A549 (cell line): ENCODE measurements around the gene PWP1. TPM values are rescaled to one million over a fixed set of nuclear protein-coding genes. Genes with fewer than 3 reads are reported as not detected.

Experiments
- ATAC-seq, 2 experiments: fragments of 200-7000 bp in 1 of 2; fragments of >200 bp in 1 of 2; cut with Nextera tagmentation in 1 of 2; cut with Tn5 transposase in 1 of 2; 3 replicates each; pipeline versions ENCODE4 v1.8.0 to v1.9.1; 2018 to 2020; ENCODE audit warnings: mild to moderate bottlenecking in 1 of 2, moderate library complexity in 1 of 2
- CTCF ChIA-PET: fragments of 300-600 bp; sonication (Branson Sonifier 250); formaldehyde crosslinking; extraction: SDS; loops from one replicate; lab custom pipeline; 2021; ENCODE audit warnings: antibody characterized with exemption, inconsistent platforms; lab: Yijun Ruan, JAX
- POLR2A ChIA-PET: fragments of 350-600 bp; formaldehyde crosslinking; extraction: SDS; loops from one replicate; lab custom pipeline; 2021; ENCODE audit warnings: antibody characterized with exemption, inconsistent platforms; lab: Yijun Ruan, JAX
- DNase-seq, 2 experiments: peaks; one replicate each; pipeline versions ENCODE4 v3.0.0 to v3.0.0-alpha.2; 2011 to 2016; ENCODE audit warnings: low read depth in 1 of 2, low spot score in 1 of 2
- FAIRE-seq: peaks from 2 replicates; lab custom pipeline; 2011; peaks lifted over from hg19 to GRCh38; lab: Jason Lieb, UNC
- H3K27ac ChIP-seq, 2 experiments: fragments of >200 bp; sonication (Bioruptor Twin); formaldehyde crosslinking; 3 replicates each; pipeline ENCODE4 v1.5.1; 2016 to 2017
- H3K4me1 ChIP-seq: fragments of >200 bp; sonication (Bioruptor Twin); formaldehyde crosslinking; 3 replicates; pipeline ENCODE4 v1.6.1; 2016
- H3K4me2 ChIP-seq: fragments of >200 bp; sonication (Bioruptor Twin); formaldehyde crosslinking; 3 replicates; pipeline ENCODE4 v1.6.1; 2016
- H3K4me3 ChIP-seq: fragments of >200 bp; sonication (Bioruptor Twin); formaldehyde crosslinking; 3 replicates; pipeline ENCODE4 v1.5.1; 2016
- H3K9me3 ChIP-seq: fragments of >200 bp; sonication (Bioruptor Twin); formaldehyde crosslinking; 3 replicates; pipeline ENCODE4 v1.6.1; 2016
- BHLHE40 ChIP-seq: IDR thresholded peaks from 2 replicates; pipeline ENCODE4 v1.6.1; 2012; ENCODE audit warnings: low read depth, low read length, inconsistent platforms
- CBX2 ChIP-seq: fragments of 200-600 bp; sonication (generic); IDR thresholded peaks from 2 replicates; pipeline ENCODE4 v1.6.1; 2016; ENCODE audit warnings: low read depth, mild to moderate bottlenecking, borderline replicate concordance
- CBX8 ChIP-seq: fragments of 200-600 bp; sonication (generic); IDR thresholded peaks from 2 replicates; pipeline ENCODE4 v1.6.1; 2016
- CHD2 ChIP-seq: fragments of 150-350 bp; IDR thresholded peaks from 2 replicates; pipeline ENCODE4 v1.6.1; 2014; ENCODE audit warnings: low read length; ENCODE audit not compliant: partially characterized antibody
- ESRRA ChIP-seq: fragments of 150-350 bp; IDR thresholded peaks from 2 replicates; pipeline ENCODE4 v1.6.1; 2014; ENCODE audit warnings: mild to moderate bottlenecking, low read length, borderline replicate concordance
- HDAC2 ChIP-seq: fragments of 200-600 bp; sonication (generic); IDR thresholded peaks from 2 replicates; pipeline ENCODE4 v1.6.1; 2016
- HOXB13 ChIP-seq: fragments of 250-450 bp; sonication (Bioruptor Pico); IDR thresholded peaks from 2 replicates; pipeline ENCODE4 v1.5.0; 2020; ENCODE audit warnings: low read depth, mild to moderate bottlenecking, moderate library complexity
- HOXB5 ChIP-seq: fragments of 250-450 bp; sonication (Bioruptor Pico); IDR thresholded peaks from 2 replicates; pipeline ENCODE4 v1.5.0; 2020; ENCODE audit warnings: mild to moderate bottlenecking, moderate library complexity
- JUN ChIP-seq, 2 experiments: fragments of >200 bp; sonication (Bioruptor Twin); formaldehyde crosslinking; IDR thresholded peaks; 2 replicates in 1 of 2; 3 replicates in 1 of 2; pipeline ENCODE4 v1.6.1; 2016 to 2017
- KDM1A ChIP-seq: fragments of 200-600 bp; sonication (generic); IDR thresholded peaks from 2 replicates; pipeline ENCODE4 v1.6.1; 2016; ENCODE audit warnings: low read depth, mild to moderate bottlenecking
- KDM5A ChIP-seq: fragments of 200-600 bp; sonication (generic); IDR thresholded peaks from 2 replicates; pipeline ENCODE4 v1.6.1; 2016; ENCODE audit warnings: antibody characterized with exemption, mild to moderate bottlenecking
- PHF8 ChIP-seq: fragments of 200-600 bp; sonication (generic); IDR thresholded peaks from 2 replicates; pipeline ENCODE4 v1.6.1; 2016; ENCODE audit warnings: low read depth, mild to moderate bottlenecking, antibody characterized with exemption, moderate library complexity, borderline replicate concordance
- POLR2AphosphoS2 ChIP-seq: conservative IDR thresholded peaks from 2 replicates; pipeline ENCODE4 v1.6.1; 2012; ENCODE audit warnings: low read length, improper control_type of control experiment, inconsistent platforms
- RFX5 ChIP-seq: fragments of 450-650 bp; IDR thresholded peaks from 2 replicates; pipeline ENCODE4 v1.7.1; 2014; ENCODE audit warnings: antibody characterized with exemption, mild to moderate bottlenecking, moderate library complexity
- SMC3 ChIP-seq: fragments of >200 bp; sonication (Bioruptor Twin); formaldehyde crosslinking; IDR thresholded peaks from 3 replicates; pipeline ENCODE4 v1.6.1; 2018; ENCODE audit warnings: inconsistent platforms
- SREBF2 ChIP-seq: fragments of 450-650 bp; IDR thresholded peaks from 2 replicates; pipeline ENCODE4 v1.6.1; 2014; ENCODE audit warnings: mild to moderate bottlenecking, moderate library complexity
- ZC3H11A ChIP-seq: fragments of 450-650 bp; IDR thresholded peaks from 2 replicates; pipeline ENCODE4 v1.6.1; 2014; ENCODE audit warnings: antibody characterized with exemption, mild to moderate bottlenecking
- WGBS: methylation state at CpG from one replicate; pipeline ENCODE4 v1.1.6; 2017; ENCODE audit errors: missing lambda C conversion rate; 5-methylcytosine and 5-hydroxymethylcytosine counted together
- polyA plus RNA-seq, 4 experiments: library from polyadenylated mRNA; depleted of rRNA in 3 of 4; stranded (reverse); fragments of >200 nt; fragmentation: RNase III in 1 of 4; extraction: RNeasy Plus Mini Kit Qiagen cat#74134 plus additional on column Dnase treatment in 1 of 4; gene quantifications; 2 replicates in 3 of 4; 3 replicates in 1 of 4; pipeline ENCODE4 v1.2.3, GENCODE V29; 2011 to 2017
- TF ChIP-seq, protein P1 (sequence below): fragments of 250-450 bp; sonication (Bioruptor Pico); IDR thresholded peaks from 2 replicates; pipeline ENCODE4 v1.5.0; 2020; ENCODE audit warnings: low read depth, mild to moderate bottlenecking, moderate library complexity
- TF ChIP-seq, protein P2 (sequence below): fragments of 250-450 bp; sonication (Bioruptor Pico); IDR thresholded peaks from 2 replicates; pipeline ENCODE4 v1.5.0; 2021; ENCODE audit warnings: mild to moderate bottlenecking, moderate library complexity, borderline replicate concordance
- TF ChIP-seq, protein P3 (sequence below): IDR thresholded peaks from 2 replicates; pipeline ENCODE4 v1.6.1; 2012; ENCODE audit warnings: low read depth, borderline replicate concordance
- TF ChIP-seq, protein P4 (sequence below): fragments of 450-650 bp; IDR thresholded peaks from 2 replicates; pipeline ENCODE4 v1.6.1; 2014; ENCODE audit warnings: antibody characterized with exemption

PWP1 gene
- polyA plus RNA-seq, 2 of the 4 experiments (the other 2 are of a cell fraction), result 132 to 191 TPM

DNA sequence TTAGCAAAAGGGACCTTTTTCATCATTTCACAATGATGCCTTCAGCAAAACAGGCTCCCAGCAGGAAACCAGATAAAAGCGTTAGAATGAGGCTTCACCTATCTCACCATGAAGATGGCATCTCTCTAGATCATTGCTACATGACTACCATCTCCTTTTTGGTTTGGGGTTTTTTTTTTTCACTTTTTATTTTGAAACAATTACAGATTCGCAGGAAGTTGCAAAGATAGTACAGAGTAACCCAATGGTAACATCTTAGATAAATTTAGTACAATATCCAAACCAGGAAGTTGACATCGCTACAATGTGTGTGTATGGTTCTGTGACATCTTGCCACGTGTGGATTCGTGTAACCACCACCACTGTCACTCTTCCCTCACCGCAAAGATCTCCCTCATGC is 22.3 kb upstream of the PWP1 start:
- POLR2A ChIA-PET, result no interaction called here
- no peak overlapping the region for H3K4me2 ChIP-seq
- CTCF ChIA-PET, result interaction anchor here (1.5 kb wide), 1 partner anchor 13 kb away, joined by 5 read pairs; no protein-coding TSS in a partner anchor
- no peak overlapping the region for H3K4me3 ChIP-seq
- H3K4me1 ChIP-seq, result no peaks in the 10 kb centered on the region
- 79% methylated on average over 6 of the region's 6 CpGs for WGBS
- no peak for FAIRE-seq
- TF ChIP-seq CHD2 (no peak), BHLHE40 (no peak), CBX8 (no peak), POLR2AphosphoS2 (no peak), JUN (IDR thresholded peaks at IDR 0.05) (no peak), CBX2 (no peak), ZC3H11A (no peak), PHF8 (no peak), HOXB13 (CRISPR knock-in tag) (no peak)
- TF ChIP-seq, protein P1, sequence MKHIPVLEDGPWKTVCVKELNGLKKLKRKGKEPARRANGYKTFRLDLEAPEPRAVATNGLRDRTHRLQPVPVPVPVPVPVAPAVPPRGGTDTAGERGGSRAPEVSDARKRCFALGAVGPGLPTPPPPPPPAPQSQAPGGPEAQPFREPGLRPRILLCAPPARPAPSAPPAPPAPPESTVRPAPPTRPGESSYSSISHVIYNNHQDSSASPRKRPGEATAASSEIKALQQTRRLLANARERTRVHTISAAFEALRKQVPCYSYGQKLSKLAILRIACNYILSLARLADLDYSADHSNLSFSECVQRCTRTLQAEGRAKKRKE, result no peak
- TF ChIP-seq, all 56 proteins: peak for 0
- no peak for ATAC-seq
- Histone ChIP-seq H3K27ac (no peak overlapping the region), H3K9me3 (no peaks in the 10 kb centered on the region)
- no peak for DNase-seq

DNA sequence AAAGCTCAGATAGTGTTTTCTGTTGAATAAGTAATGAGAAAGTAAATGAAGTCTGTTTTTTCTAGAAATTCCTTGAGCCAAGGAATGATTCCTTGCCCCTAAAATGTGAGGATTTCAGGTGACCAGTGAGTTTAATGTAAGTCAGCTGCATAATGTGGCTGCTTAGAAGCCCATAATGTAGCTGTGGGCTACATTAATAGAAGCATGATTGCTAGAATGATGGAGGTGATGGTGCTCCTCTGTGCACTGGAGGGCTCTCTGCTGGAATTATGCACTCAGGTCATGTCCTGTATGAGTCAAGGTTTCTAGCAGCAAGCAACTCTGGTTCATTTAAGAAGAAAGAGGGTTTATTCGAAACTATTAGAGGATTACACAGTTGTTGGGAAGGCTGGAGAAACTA is 19.6 kb upstream of the PWP1 start:
- no peaks in the 10 kb centered on the region for H3K9me3 ChIP-seq
- ATAC-seq, result no peak
- DNase-seq, result no peak
- no peak overlapping the region for H3K4me3 ChIP-seq
- no peak overlapping the region for H3K27ac ChIP-seq
- CTCF ChIA-PET, result interaction anchor here (1.4 to 1.8 kb wide), 2 partner anchors 10 to 246 kb away, joined by 4 to 7 read pairs; no protein-coding TSS in a partner anchor
- H3K4me2 ChIP-seq, result no peak overlapping the region
- FAIRE-seq, result no peak
- 79% methylated on average over 1 of the region's 1 CpG for WGBS
- TF ChIP-seq KDM1A (0 out of 2 replicates have a peak, but pooled peaks have one; percentile 33), SMC3 (no peak)
- TF ChIP-seq, all 56 proteins: peak for 1
- POLR2A ChIA-PET, result no interaction called here
- no peaks in the 10 kb centered on the region for H3K4me1 ChIP-seq

DNA sequence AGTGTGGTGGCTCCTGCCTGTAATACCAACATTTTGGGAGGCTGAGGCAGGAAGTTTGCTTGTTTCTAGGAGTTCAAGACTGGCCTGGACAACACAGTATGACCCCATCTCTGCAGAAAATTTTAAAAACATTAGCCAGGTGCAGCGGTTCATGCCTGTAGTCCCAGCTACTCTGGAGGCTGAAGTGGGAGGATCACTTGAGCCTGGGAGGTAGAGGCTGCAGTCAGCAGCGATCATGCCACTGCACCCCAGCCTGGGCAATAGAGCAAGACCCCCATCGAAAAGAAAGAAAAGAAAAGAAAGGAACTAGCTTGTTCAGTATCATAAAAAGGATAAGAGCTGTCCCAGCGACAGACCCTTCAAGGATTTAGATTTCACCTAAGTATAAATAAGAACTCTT is 18.1 kb upstream of the PWP1 start:
- POLR2A ChIA-PET, result no interaction called here
- 51% methylated on average over 4 of the region's 4 CpGs for WGBS
- TF ChIP-seq ESRRA, result no peak
- no peak for TF ChIP-seq HDAC2
- TF ChIP-seq KDM5A, result no peak
- TF ChIP-seq, protein P2, sequence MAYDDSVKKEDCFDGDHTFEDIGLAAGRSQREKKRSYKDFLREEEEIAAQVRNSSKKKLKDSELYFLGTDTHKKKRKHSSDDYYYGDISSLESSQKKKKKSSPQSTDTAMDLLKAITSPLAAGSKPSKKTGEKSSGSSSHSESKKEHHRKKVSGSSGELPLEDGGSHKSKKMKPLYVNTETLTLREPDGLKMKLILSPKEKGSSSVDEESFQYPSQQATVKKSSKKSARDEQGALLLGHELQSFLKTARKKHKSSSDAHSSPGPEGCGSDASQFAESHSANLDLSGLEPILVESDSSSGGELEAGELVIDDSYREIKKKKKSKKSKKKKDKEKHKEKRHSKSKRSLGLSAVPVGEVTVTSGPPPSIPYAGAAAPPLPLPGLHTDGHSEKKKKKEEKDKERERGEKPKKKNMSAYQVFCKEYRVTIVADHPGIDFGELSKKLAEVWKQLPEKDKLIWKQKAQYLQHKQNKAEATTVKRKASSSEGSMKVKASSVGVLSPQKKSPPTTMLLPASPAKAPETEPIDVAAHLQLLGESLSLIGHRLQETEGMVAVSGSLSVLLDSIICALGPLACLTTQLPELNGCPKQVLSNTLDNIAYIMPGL (CRISPR knock-in tag), result no peak
- TF ChIP-seq KDM1A, result no peak
- no peak for TF ChIP-seq RFX5
- TF ChIP-seq, protein P3, sequence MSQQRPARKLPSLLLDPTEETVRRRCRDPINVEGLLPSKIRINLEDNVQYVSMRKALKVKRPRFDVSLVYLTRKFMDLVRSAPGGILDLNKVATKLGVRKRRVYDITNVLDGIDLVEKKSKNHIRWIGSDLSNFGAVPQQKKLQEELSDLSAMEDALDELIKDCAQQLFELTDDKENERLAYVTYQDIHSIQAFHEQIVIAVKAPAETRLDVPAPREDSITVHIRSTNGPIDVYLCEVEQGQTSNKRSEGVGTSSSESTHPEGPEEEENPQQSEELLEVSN, result no peak
- TF ChIP-seq PHF8, result no peak
- TF ChIP-seq, protein P4, sequence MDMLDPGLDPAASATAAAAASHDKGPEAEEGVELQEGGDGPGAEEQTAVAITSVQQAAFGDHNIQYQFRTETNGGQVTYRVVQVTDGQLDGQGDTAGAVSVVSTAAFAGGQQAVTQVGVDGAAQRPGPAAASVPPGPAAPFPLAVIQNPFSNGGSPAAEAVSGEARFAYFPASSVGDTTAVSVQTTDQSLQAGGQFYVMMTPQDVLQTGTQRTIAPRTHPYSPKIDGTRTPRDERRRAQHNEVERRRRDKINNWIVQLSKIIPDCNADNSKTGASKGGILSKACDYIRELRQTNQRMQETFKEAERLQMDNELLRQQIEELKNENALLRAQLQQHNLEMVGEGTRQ, result no peak
- TF ChIP-seq SREBF2, result no peak
- TF ChIP-seq HOXB5 (CRISPR knock-in tag), result no peak

More for the DNA sequence above, 18.1 kb upstream of the PWP1 start:
- ATAC-seq (no peak), FAIRE-seq (no peak), DNase-seq (no peak)
- CTCF ChIA-PET, result interaction anchor here (0.7 to 1.9 kb wide), 4 partner anchors 9 to 245 kb away, joined by 3 to 7 read pairs (median 4); no protein-coding TSS in a partner anchor
- no peak overlapping the region for H3K4me3 ChIP-seq
- no peak overlapping the region for H3K27ac ChIP-seq
- no peak overlapping the region for H3K4me2 ChIP-seq
- H3K4me1 ChIP-seq, result no peaks in the 10 kb centered on the region
- H3K9me3 ChIP-seq, result no peaks in the 10 kb centered on the region
